ENCODE results near the gene NFKBIB.

GRCh38 chr19:38931521-38931793 is 31.7 kb downstream of the NFKBIB start:
- TF ChIP-seq CTCF (IDR thresholded peaks at IDR 0.05; ENCODE audit: poor library complexity) = no peak
- TF ChIP-seq EZH2 (IDR thresholded peaks at IDR 0.05; ENCODE audit: borderline replicate concordance) = no peak

All from hepatocyte (in vitro differentiated cells).